ENCODE results near the gene GPX6.

GPX6 gene

GRCh38 chr6:28545955-28546354 lies 30.4 kb upstream of the GPX6 start:
- H3K4me3 ChIP-seq (ENCODE audit: low read length) = no peak overlapping the region
- no peak overlapping the region for H2AFZ ChIP-seq (ENCODE audit: low read depth, low read length)
- H3K27me3 ChIP-seq (ENCODE audit: low read depth, low read length) = no peaks in the 10 kb centered on the region
- H3K9ac ChIP-seq (ENCODE audit: low read length) = no peak overlapping the region
- no peaks in the 10 kb centered on the region for H3K36me3 ChIP-seq (replicated peaks; ENCODE audit: low read depth, low read length)
- H4K20me1 ChIP-seq (ENCODE audit: insufficient read depth, low read length) = no peaks in the 10 kb centered on the region
- H3K79me2 ChIP-seq (ENCODE audit: low read length) = no peaks in the 10 kb centered on the region
- TF ChIP-seq EZH2phosphoT487 (IDR thresholded peaks at IDR 0.05; ENCODE audit: low read depth) (no peak), CTCF (IDR thresholded peaks at IDR 0.05; ENCODE audit: low read depth, low read length) (no peak)
- no peak overlapping the region for H3K27ac ChIP-seq (ENCODE audit: low read length)
- H3K9me3 ChIP-seq (ENCODE audit: insufficient read depth, low read length) = no peaks in the 10 kb centered on the region
- H3K4me2 ChIP-seq (ENCODE audit: low read length) = no peak overlapping the region
- H3K4me1 ChIP-seq (ENCODE audit: low read length) = peaks cover 11% of the 10 kb centered on the region; the same call in 1 of the 2 replicates

- Histone ChIP-seq H3K27ac (ENCODE audit: low read length) (peak overlapping the region; percentile 42), H3K4me1 (ENCODE audit: low read length) (peaks cover 11% of the 10 kb centered on the region; the same call in 1 of the 2 replicates), H3K4me3 (ENCODE audit: low read length) (peak overlapping the region; percentile 82), H2AFZ (ENCODE audit: low read depth, low read length) (peak overlapping the region; percentile 98), H3K79me2 (ENCODE audit: low read length) (no peaks in the 10 kb centered on the region), H4K20me1 (ENCODE audit: insufficient read depth, low read length) (no peaks in the 10 kb centered on the region), H3K9ac (ENCODE audit: low read length) (peak overlapping the region; percentile 69), H3K9me3 (ENCODE audit: insufficient read depth, low read length) (no peaks in the 10 kb centered on the region), H3K4me2 (ENCODE audit: low read length) (peak overlapping the region; percentile 98), H3K27me3 (ENCODE audit: low read depth, low read length) (no peaks in the 10 kb centered on the region), H3K36me3 (replicated peaks; ENCODE audit: low read depth, low read length) (no peaks in the 10 kb centered on the region)
- no peak for TF ChIP-seq CTCF (IDR thresholded peaks at IDR 0.05; ENCODE audit: low read depth, low read length)
- TF ChIP-seq EZH2phosphoT487 (IDR thresholded peaks at IDR 0.05; ENCODE audit: low read depth) = no peak
Observed at GRCh38 chr6:28543651-28544610, 28.3 kb upstream of the GPX6 start.

GRCh38 chr6:28542440-28543296 lies 27.1 kb upstream of the GPX6 start:
- Histone ChIP-seq H3K36me3 (replicated peaks; ENCODE audit: low read depth, low read length) (no peaks in the 10 kb centered on the region), H3K4me1 (ENCODE audit: low read length) (peaks cover 11% of the 10 kb centered on the region; the same call in 1 of the 2 replicates), H2AFZ (ENCODE audit: low read depth, low read length) (peak overlapping the region; percentile 98; the same call in 1 of the 2 replicates), H3K27ac (ENCODE audit: low read length) (peak overlapping the region; percentile 42), H3K9ac (ENCODE audit: low read length) (peak overlapping the region; percentile 69), H3K4me2 (ENCODE audit: low read length) (peak overlapping the region; percentile 98), H4K20me1 (ENCODE audit: insufficient read depth, low read length) (no peaks in the 10 kb centered on the region), H3K79me2 (ENCODE audit: low read length) (no peaks in the 10 kb centered on the region), H3K9me3 (ENCODE audit: insufficient read depth, low read length) (no peaks in the 10 kb centered on the region), H3K27me3 (ENCODE audit: low read depth, low read length) (no peaks in the 10 kb centered on the region), H3K4me3 (ENCODE audit: low read length) (peak overlapping the region; percentile 82)
- TF ChIP-seq CTCF (IDR thresholded peaks at IDR 0.05; ENCODE audit: low read depth, low read length) (peak; percentile 33), EZH2phosphoT487 (IDR thresholded peaks at IDR 0.05; ENCODE audit: low read depth) (no peak)
